H1 (cell line): ENCODE measurements around the gene IGSF9. TPM values are rescaled to one million over a fixed set of nuclear protein-coding genes. Genes with fewer than 3 reads are reported as not detected.
A peak's percentile ranks its signal among the peaks of the same experiment; 100 is the strongest.

Experiments
- CTCF ChIA-PET: fragments of 300-600 bp; sonication (Branson Sonifier 250); formaldehyde crosslinking; loops from one replicate; lab custom pipeline; 2021; ENCODE audit not compliant: partially characterized antibody; lab: Charles Lee
- POLR2A ChIA-PET: fragments of 300-600 bp; sonication (Branson Sonifier 250); formaldehyde crosslinking; loops from one replicate; lab custom pipeline; 2021; ENCODE audit warnings: inconsistent platforms; ENCODE audit not compliant: partially characterized antibody; lab: Charles Lee
- DNase-seq, 2 experiments: peaks; one replicate each; pipeline versions ENCODE4 v3.0.0 to v3.0.0-alpha.2; 2010 to 2022; ENCODE audit warnings: low spot score in 2 of 2, low read depth in 1 of 2, mixed read lengths in 1 of 2
- FAIRE-seq: peaks from 2 replicates; lab custom pipeline; 2011; peaks lifted over from hg19 to GRCh38; lab: Jason Lieb, UNC
- H2AFZ ChIP-seq: 2 replicates; pipeline ENCODE4 v1.8.1; 2012; ENCODE audit warnings: low read length, inconsistent platforms
- H2AK5ac ChIP-seq: 2 replicates; pipeline ENCODE4 v1.6.1; 2013; ENCODE audit warnings: low read depth, low read length
- H2BK120ac ChIP-seq: replicated peaks from 2 replicates; pipeline ENCODE3; 2013; ENCODE audit warnings: low read depth, low read length, inconsistent platforms
- H2BK12ac ChIP-seq: 2 replicates; pipeline ENCODE4 v1.6.1; 2013; ENCODE audit warnings: low read depth, low read length
- H2BK15ac ChIP-seq: 2 replicates; pipeline ENCODE4 v1.6.1; 2013; ENCODE audit warnings: low read length
- H2BK20ac ChIP-seq: 2 replicates; pipeline ENCODE4 v1.6.1; 2013; ENCODE audit warnings: low read length
- H2BK5ac ChIP-seq: 2 replicates; pipeline ENCODE4 v1.6.1; 2013; ENCODE audit warnings: low read depth, low read length
- H3K14ac ChIP-seq: 2 replicates; pipeline ENCODE4 v1.6.1; 2013; ENCODE audit warnings: inconsistent platforms; ENCODE audit not compliant: insufficient read length
- H3K18ac ChIP-seq: 2 replicates; pipeline ENCODE4 v1.6.1; 2013; ENCODE audit warnings: low read length; ENCODE audit errors: extremely low read depth
- H3K23ac ChIP-seq: 2 replicates; pipeline ENCODE4 v1.6.1; 2013; ENCODE audit warnings: inconsistent platforms; ENCODE audit not compliant: insufficient read length
- H3K23me2 ChIP-seq: 2 replicates; pipeline ENCODE4 v1.6.1; 2013; ENCODE audit warnings: low read depth, low read length
- H3K27ac ChIP-seq: 2 replicates; pipeline ENCODE4 v1.6.1; 2011; ENCODE audit warnings: low read depth, low read length, inconsistent platforms
- H3K27me3 ChIP-seq, 4 experiments: replicated peaks in 1 of 4; 1 replicate in 1 of 4; 2 replicates in 3 of 4; pipeline versions ENCODE4 v1.6.1 to v1.8.1; 2011 to 2013; ENCODE audit warnings: low read length in 3 of 4, mild to moderate bottlenecking in 3 of 4, inconsistent platforms in 2 of 4, mixed read lengths in 2 of 4, moderate library complexity in 1 of 4; ENCODE audit not compliant: control insufficient read depth in 3 of 4, insufficient read depth in 3 of 4; ENCODE audit errors: extremely low read depth in 1 of 4
- H3K36me3 ChIP-seq, 4 experiments: 2 replicates each; pipeline versions ENCODE4 v1.6.1 to v1.8.1; 2011 to 2013; ENCODE audit warnings: mild to moderate bottlenecking in 4 of 4, low read length in 3 of 4, moderate library complexity in 2 of 4, control low read depth in 1 of 4, inconsistent platforms in 1 of 4; ENCODE audit not compliant: insufficient read depth in 4 of 4, control insufficient read depth in 2 of 4
- H3K4ac ChIP-seq: replicated peaks from 2 replicates; pipeline ENCODE3; 2013; ENCODE audit warnings: low read length, low read depth, mixed read lengths, inconsistent platforms; ENCODE audit not compliant: insufficient read length
- H3K4me1 ChIP-seq, 4 experiments: replicated peaks in 1 of 4; 1 replicate in 1 of 4; 2 replicates in 3 of 4; pipeline versions ENCODE4 v1.6.1 to v1.8.1; 2011 to 2013; ENCODE audit warnings: low read length in 3 of 4, inconsistent platforms in 2 of 4, mixed read lengths in 1 of 4; ENCODE audit not compliant: insufficient read depth in 4 of 4, control insufficient read depth in 3 of 4
- H3K4me2 ChIP-seq, 2 experiments: 2 replicates each; pipeline versions ENCODE4 v1.6.1 to v1.8.1; 2011 to 2013; ENCODE audit warnings: low read depth in 2 of 2, low read length in 2 of 2, control low read depth in 1 of 2, inconsistent platforms in 1 of 2, mild to moderate bottlenecking in 1 of 2; ENCODE audit not compliant: insufficient read depth in 1 of 2
- H3K4me3 ChIP-seq, 4 experiments: fragments of 200-600, 300-600 bp in 1 of 4; sonication (generic), shearing (Covaris generic), sonication (Bioruptor Twin) in 1 of 4; 2 replicates each; pipeline versions ENCODE4 v1.5.1 to v1.8.1; 2011 to 2016; ENCODE audit warnings: low read length in 4 of 4, low read depth in 3 of 4, control low read depth in 2 of 4, inconsistent platforms in 2 of 4, mild to moderate bottlenecking in 2 of 4, mixed read lengths in 1 of 4, moderate library complexity in 1 of 4; ENCODE audit not compliant: insufficient read depth in 2 of 4; ENCODE audit errors: extremely low read depth in 1 of 4
- H3K56ac ChIP-seq: replicated peaks from 2 replicates; pipeline ENCODE3; 2013; ENCODE audit warnings: low read depth, mild to moderate bottlenecking, mixed read lengths, low read length, inconsistent platforms; ENCODE audit not compliant: insufficient read length
- H3K79me1 ChIP-seq: 2 replicates; pipeline ENCODE4 v1.6.1; 2013; ENCODE audit warnings: low read depth, low read length, control low read depth
- H3K79me2 ChIP-seq, 2 experiments: 2 replicates each; pipeline versions ENCODE4 v1.6.1 to v1.8.1; 2012 to 2013; ENCODE audit warnings: low read length in 2 of 2, mild to moderate bottlenecking in 2 of 2, inconsistent platforms in 1 of 2; ENCODE audit not compliant: insufficient read depth in 2 of 2, control insufficient read depth in 1 of 2
- H3K9ac ChIP-seq, 4 experiments: replicated peaks in 1 of 4; 1 replicate in 1 of 4; 2 replicates in 3 of 4; pipeline versions ENCODE4 v1.6.1 to v1.8.1; 2011 to 2013; ENCODE audit warnings: low read depth in 3 of 4, low read length in 3 of 4, control low read depth in 2 of 4, mild to moderate bottlenecking in 2 of 4, moderate library complexity in 2 of 4, inconsistent platforms in 1 of 4; ENCODE audit errors: extremely low read depth in 1 of 4
- H3K9me3 ChIP-seq, 2 experiments: 2 replicates each; pipeline versions ENCODE4 v1.6.1 to v1.8.1; 2012 to 2013; ENCODE audit warnings: mild to moderate bottlenecking in 2 of 2, moderate library complexity in 2 of 2, control low read depth in 1 of 2, inconsistent platforms in 1 of 2, low read depth in 1 of 2, low read length in 1 of 2, mixed read lengths in 1 of 2; ENCODE audit not compliant: insufficient read depth in 2 of 2
- H4K20me1 ChIP-seq, 2 experiments: replicated peaks in 1 of 2; 2 replicates each; pipeline versions ENCODE3 to v1.8.1; 2011 to 2013; ENCODE audit warnings: inconsistent platforms in 2 of 2, low read length in 2 of 2, mild to moderate bottlenecking in 1 of 2; ENCODE audit not compliant: insufficient read depth in 2 of 2, control insufficient read depth in 1 of 2
- H4K5ac ChIP-seq: 2 replicates; pipeline ENCODE4 v1.6.1; 2013; ENCODE audit warnings: low read length, low read depth, mixed read lengths, inconsistent platforms; ENCODE audit not compliant: insufficient read length
- H4K8ac ChIP-seq: 2 replicates; pipeline ENCODE4 v1.8.0; 2013; ENCODE audit warnings: mild to moderate bottlenecking, moderate library complexity, low read length, inconsistent platforms; ENCODE audit not compliant: insufficient read depth; ENCODE audit errors: extremely low read depth
- H4K91ac ChIP-seq: replicated peaks from 2 replicates; pipeline ENCODE3; 2013; ENCODE audit warnings: low read length, mixed read lengths, inconsistent platforms; ENCODE audit not compliant: insufficient read length
- CTCF ChIP-seq, 3 experiments: IDR thresholded peaks; 1 replicate in 2 of 3; 2 replicates in 1 of 3; pipeline versions ENCODE4 v1.5.1 to v1.6.1; 2011; ENCODE audit warnings: low read length in 3 of 3, mild to moderate bottlenecking in 3 of 3, inconsistent platforms in 2 of 3, low read depth in 1 of 3, moderate library complexity in 1 of 3; ENCODE audit not compliant: insufficient read depth in 1 of 3; ENCODE audit errors: control extremely low read depth in 1 of 3
- FOSL1 ChIP-seq: IDR thresholded peaks from 2 replicates; pipeline ENCODE4 v1.6.1; 2011; ENCODE audit warnings: mild to moderate bottlenecking, low read depth, low read length, moderate library complexity; ENCODE audit not compliant: insufficient read depth
- POLR2A ChIP-seq, 2 experiments: IDR thresholded peaks; 1 replicate in 1 of 2; 2 replicates in 1 of 2; pipeline ENCODE4 v1.6.1; 2011; ENCODE audit warnings: low read depth in 2 of 2, low read length in 2 of 2, mild to moderate bottlenecking in 2 of 2; ENCODE audit errors: control extremely low read depth in 1 of 2
- USF2 ChIP-seq: IDR thresholded peaks from 2 replicates; pipeline ENCODE4 v1.6.1; 2011; ENCODE audit warnings: low read length, improper control_type of control experiment
- YY1 ChIP-seq: IDR thresholded peaks from 2 replicates; pipeline ENCODE4 v1.6.1; 2011; ENCODE audit warnings: low read depth, mild to moderate bottlenecking, low read length
- WGBS, 2 experiments: shearing (Covaris generic) in 1 of 2; methylation state at CpG; one replicate each; pipeline versions ENCODE4 v1.1.6 to v1.1.7; 2013 to 2015; ENCODE audit warnings: low lambda C conversion rate in 2 of 2, mixed read lengths in 2 of 2, inconsistent platforms in 1 of 2, low coverage in 1 of 2, missing lambda C conversion rate in 1 of 2; ENCODE audit not compliant: insufficient replicate concordance in 2 of 2, insufficient coverage in 1 of 2, insufficient read length in 1 of 2; ENCODE audit errors: extremely low coverage in 1 of 2, missing lambda C conversion rate in 1 of 2; 5-methylcytosine and 5-hydroxymethylcytosine counted together
- polyA plus RNA-seq, 7 experiments: library from polyadenylated mRNA; depleted of rRNA in 3 of 7; stranded (reverse) in 5 of 7; unstranded in 2 of 7; fragments of >200 nt in 5 of 7; fragments of 200-250 nt in 2 of 7; gene quantifications; 1 replicate in 5 of 7; 2 replicates in 1 of 7; 4 replicates in 1 of 7; pipeline versions ENCODE4 v1.2.1 to v1.2.3, GENCODE V29; 2011 to 2013; ENCODE audit warnings: missing spikeins in 2 of 7, mixed read lengths in 2 of 7
- total RNA-seq: library from RNA; stranded (reverse); fragmentation: NEBNext Ultra II Directional; extraction: Animal tissue kit (Norgen Biotek cat#: 25700); gene quantifications from 2 replicates; pipeline ENCODE4 v1.2.1, GENCODE V29; 2021

Gene IGSF9
- total and polyA plus RNA-seq, 2 of the 8 experiments (the other 6 are each of a cell fraction or from before 2014, with no cell fraction given): 10.9 to 28.1 TPM

- H3K27ac ChIP-seq: no peak overlapping the region
- H4K20me1 ChIP-seq: no peaks in the 10 kb centered on the region
- no peak overlapping the region for H4K5ac ChIP-seq
- H2AK5ac ChIP-seq: no peak overlapping the region
- no peak overlapping the region for H3K4ac ChIP-seq
- no peaks in the 10 kb centered on the region; the same call in 1 of the 2 replicates for H3K23me2 ChIP-seq
- H3K27me3 ChIP-seq: no peaks in the 10 kb centered on the region
- no peaks in the 10 kb centered on the region for H3K36me3 ChIP-seq
- 78% methylated on average over 1 of the region's 1 CpG; no CpG with 5 or more reads in 1 of the 2 experiments for WGBS, 2 experiments
- TF ChIP-seq YY1 (no peak), CTCF (IDR thresholded peaks at IDR 0.05; ENCODE audit: control extremely low read depth in 1 of 3, insufficient read depth in 1 of 3, low read depth in 1 of 3, low read length in 3 of 3) (no peak), USF2 (no peak), POLR2A (IDR thresholded peaks at IDR 0.05; ENCODE audit: control extremely low read depth in 1 of 2, low read depth in 2 of 2, low read length in 2 of 2) (no peak), FOSL1 (no peak)
- no peak overlapping the region for H3K18ac ChIP-seq
- peaks cover 0 to 5% of the 10 kb centered on the region in 2 experiments; a peak in 1 of 4 replicates for H3K9me3 ChIP-seq
- no peak overlapping the region for H4K91ac ChIP-seq
- no peak overlapping the region for H4K8ac ChIP-seq
- H3K79me2 ChIP-seq: no peaks in the 10 kb centered on the region
- H2BK120ac ChIP-seq: no peak overlapping the region
- no peak overlapping the region for H3K9ac ChIP-seq
- no peak overlapping the region for H3K14ac ChIP-seq
- CTCF ChIA-PET: interaction anchor here (1.1 to 8.9 kb wide), 2 partner anchors 18 to 56 kb away, joined by 3 to 98 read pairs; no protein-coding TSS in a partner anchor
- peak in 1 of 2 experiments; percentile 28 for DNase-seq
- FAIRE-seq: no peak
- H3K23ac ChIP-seq: no peak overlapping the region
- H3K56ac ChIP-seq: no peak overlapping the region
- H2BK15ac ChIP-seq: no peak overlapping the region
- H2BK20ac ChIP-seq: no peak overlapping the region
- no peak overlapping the region for H3K4me3 ChIP-seq
- H3K4me1 ChIP-seq: 0 out of 7 replicates have a peak, but pooled peaks cover 0 to 2% (median 0%) of the 10 kb centered on the region in 4 experiments
- no peaks in the 10 kb centered on the region for H3K79me1 ChIP-seq
- H2BK12ac ChIP-seq: no peak overlapping the region
- H3K4me2 ChIP-seq: no peak overlapping the region
- POLR2A ChIA-PET: interaction anchor here (1.1 kb wide), 1 partner anchor 41 kb away, joined by 3 read pairs; the partner anchor contains the start of gene IGSF9
- H2BK5ac ChIP-seq: no peak overlapping the region
- H2AFZ ChIP-seq: no peak overlapping the region
Measured at GRCh38 chr1:159986531-159986930, 41.1 kb upstream of the IGSF9 start.
